K562 (cell line): ENCODE results near the gene DLL4. TPM values are rescaled to one million over a fixed set of nuclear protein-coding genes. Genes with fewer than 3 reads are reported as not detected.

ENCODE experiments used
- ATAC-seq: fragments of 200-7000 bp; cut with Tn5 transposase; 3 replicates; pipeline ENCODE4 v1.9.1; 2020; ENCODE audit warnings: moderate library complexity
- BruUV-seq: library from RNA; stranded (reverse); fragments of 400-500 nt; replicated peaks from 2 replicates; lab custom pipeline; 2021; lab: Mats Ljungman, UMichigan
- CTCF ChIA-PET: fragments of 300-600 bp; formaldehyde crosslinking; extraction: SDS; loops from one replicate; lab custom pipeline; 2021; ENCODE audit warnings: low intra/inter-chr PET ratio; lab: Yijun Ruan, JAX
- POLR2A ChIA-PET: fragments of 300-600, 350-650 bp; sonication (Branson Sonifier 250); formaldehyde crosslinking; extraction: SDS; loops from one replicate; lab custom pipeline; 2021; ENCODE audit warnings: antibody characterized with exemption, inconsistent platforms; lab: Yijun Ruan, JAX
- DNase-seq, 4 experiments: peaks; one replicate each; pipeline versions ENCODE4 v3.0.0 to v3.0.0-alpha.2; 2011 to 2018; ENCODE audit warnings: low spot score in 3 of 4, mixed read lengths in 3 of 4; ENCODE audit errors: extremely low read depth in 1 of 4
- FAIRE-seq: peaks from 2 replicates; lab custom pipeline; 2011; peaks lifted over from hg19 to GRCh38; lab: Jason Lieb, UNC
- H2AFZ ChIP-seq: 2 replicates; pipeline ENCODE4 v1.6.0; 2011; ENCODE audit warnings: low read depth, low read length, control low read depth, inconsistent platforms
- H3K27ac ChIP-seq: fragments of 200-600 bp; 3 replicates; pipeline ENCODE4 v1.8.0; 2011; ENCODE audit warnings: low read depth, mild to moderate bottlenecking, control low read depth, inconsistent platforms, low read length, moderate library complexity, mixed read lengths; ENCODE audit errors: extremely low read depth
- H3K27me3 ChIP-seq, 2 experiments: fragments of 300-600 bp in 1 of 2; 2 replicates in 1 of 2; 3 replicates in 1 of 2; pipeline versions ENCODE4 v1.6.0 to v1.8.0; 2011; ENCODE audit warnings: inconsistent platforms in 2 of 2, low read length in 2 of 2, mild to moderate bottlenecking in 1 of 2, mixed read lengths in 1 of 2, moderate library complexity in 1 of 2; ENCODE audit not compliant: control insufficient read depth in 2 of 2, insufficient read depth in 2 of 2
- H3K36me3 ChIP-seq: fragments of 300-600 bp; 3 replicates; pipeline ENCODE4 v1.8.0; 2011; ENCODE audit warnings: mild to moderate bottlenecking, low read length, inconsistent platforms; ENCODE audit not compliant: control insufficient read depth, insufficient read depth
- H3K4me1 ChIP-seq, 2 experiments: fragments of 200-600 bp in 1 of 2; replicated peaks in 1 of 2; 2 replicates in 1 of 2; 3 replicates in 1 of 2; pipeline versions ENCODE4 v1.5.1 to v1.8.0; 2011; ENCODE audit warnings: inconsistent platforms in 2 of 2, low read length in 2 of 2, mild to moderate bottlenecking in 1 of 2, mixed read lengths in 1 of 2, moderate library complexity in 1 of 2; ENCODE audit not compliant: control insufficient read depth in 2 of 2, insufficient read depth in 2 of 2
- H3K4me2 ChIP-seq: 2 replicates; pipeline ENCODE4 v1.6.1; 2011; ENCODE audit warnings: low read length, control low read depth, inconsistent platforms, mixed read lengths; ENCODE audit not compliant: insufficient read depth
- H3K4me3 ChIP-seq: fragments of 200-600 bp; sonication (generic), shearing (Covaris generic); 2 replicates; pipeline ENCODE4 v1.5.1; 2016; ENCODE audit warnings: control low read depth, inconsistent platforms
- H3K79me2 ChIP-seq: fragments of 200-600 bp; 3 replicates; pipeline ENCODE4 v1.8.0; 2011; ENCODE audit warnings: low read length, inconsistent platforms; ENCODE audit not compliant: control insufficient read depth, insufficient read depth
- H3K9ac ChIP-seq, 2 experiments: 2 replicates each; pipeline versions ENCODE4 v1.6.0 to v1.6.1; 2011; ENCODE audit warnings: low read depth in 2 of 2, low read length in 2 of 2, control low read depth in 1 of 2, inconsistent platforms in 1 of 2, mild to moderate bottlenecking in 1 of 2, mixed read lengths in 1 of 2; ENCODE audit not compliant: insufficient read depth in 1 of 2
- H3K9me1 ChIP-seq: one replicate; pipeline ENCODE4 v1.6.0; 2011; ENCODE audit warnings: inconsistent platforms, mild to moderate bottlenecking, low read length, moderate library complexity; ENCODE audit not compliant: control insufficient read depth, insufficient read depth
- H3K9me3 ChIP-seq: replicated peaks from 2 replicates; pipeline ENCODE4 v1.5.1; 2011; ENCODE audit warnings: low read depth, low read length, inconsistent platforms; ENCODE audit not compliant: control insufficient read depth, insufficient read depth
- H4K20me1 ChIP-seq: replicated peaks from 2 replicates; pipeline ENCODE4 v1.6.1; 2011; ENCODE audit warnings: low read length, inconsistent platforms, mixed read lengths; ENCODE audit not compliant: control insufficient read depth, insufficient read depth
- BRD4 ChIP-seq: fragments of 200-600 bp; sonication (generic); IDR thresholded peaks from 2 replicates; pipeline ENCODE4 v1.6.1; 2017; ENCODE audit warnings: inconsistent platforms
- CXXC5 ChIP-seq: fragments of 250-450 bp; sonication (Bioruptor Pico); IDR thresholded peaks from 2 replicates; pipeline ENCODE4 v1.8.0; 2022; ENCODE audit warnings: inconsistent platforms, mild to moderate bottlenecking, moderate library complexity
- ETS2 ChIP-seq: IDR thresholded peaks from 2 replicates; pipeline ENCODE4 v1.6.1; 2016; ENCODE audit warnings: borderline replicate concordance, missing genetic modification characterization, mild to moderate bottlenecking, moderate library complexity, missing compliant biosample characterization; ENCODE audit not compliant: poor library complexity, severe bottlenecking
- GATAD2A ChIP-seq: fragments of 450-650 bp; IDR thresholded peaks from 2 replicates; pipeline ENCODE4 v1.6.1; 2017
- HOXB6 ChIP-seq: fragments of 250-450 bp; sonication (Bioruptor Pico); IDR thresholded peaks from 2 replicates; pipeline ENCODE4 v1.5.1; 2022; ENCODE audit warnings: mild to moderate bottlenecking, borderline replicate concordance
- PHB ChIP-seq: fragments of 250-450 bp; sonication (Bioruptor Pico); IDR thresholded peaks from 2 replicates; pipeline ENCODE4 v1.5.0; 2021
- PHF21A ChIP-seq: fragments of 450-650 bp; IDR thresholded peaks from 2 replicates; pipeline ENCODE4 v1.6.1; 2017; ENCODE audit warnings: low read depth, borderline replicate concordance
- PKNOX1 ChIP-seq: fragments of 450-650 bp; IDR thresholded peaks from 2 replicates; pipeline ENCODE4 v1.6.1; 2016
- PURB ChIP-seq: sonication (generic); formaldehyde crosslinking; IDR thresholded peaks from 2 replicates; pipeline ENCODE4 v1.9.0; 2021; ENCODE audit warnings: low read depth, mild to moderate bottlenecking, missing genetic modification reagents
- RB1 ChIP-seq: fragments of 450-650 bp; IDR thresholded peaks from 2 replicates; pipeline ENCODE4 v1.6.1; 2017; ENCODE audit warnings: low read depth, mild to moderate bottlenecking
- RNF219 ChIP-seq: fragments of 250-450 bp; sonication (Bioruptor Pico); IDR thresholded peaks from 2 replicates; pipeline ENCODE4 v1.5.0; 2022; ENCODE audit warnings: mild to moderate bottlenecking
- TCF15 ChIP-seq: fragments of 250-450 bp; sonication (Bioruptor Pico); IDR thresholded peaks from 2 replicates; pipeline ENCODE4 v1.8.0; 2022; ENCODE audit warnings: moderate library complexity, mild to moderate bottlenecking, inconsistent platforms
- ZNF24 ChIP-seq: fragments of 450-650 bp; IDR thresholded peaks from 2 replicates; pipeline ENCODE4 v1.6.1; 2016
- ZNF583 ChIP-seq: fragments of 250-450 bp; sonication (Bioruptor Pico); IDR thresholded peaks from 2 replicates; pipeline ENCODE4 v1.4.0; 2020
- WGBS: fragments of 100-300 bp; shearing (Covaris generic); methylation state at CpG from one replicate; pipeline ENCODE4 v1.1.6; 2016; ENCODE audit warnings: low coverage, mixed read lengths; ENCODE audit not compliant: insufficient coverage; ENCODE audit errors: missing lambda C conversion rate; 5-methylcytosine and 5-hydroxymethylcytosine counted together
- in situ Hi-C: fragments of 300-500 bp; cut with MboI; formaldehyde crosslinking; loops from 4 replicates; pipeline ENCODE4 v1.15.0; 2018; ENCODE audit warnings: inconsistent platforms, mixed read lengths
- intact Hi-C: fragments of 100-400 bp; cut with micrococcal nuclease; formaldehyde crosslinking; loops from 2 replicates; pipeline ENCODE4 v1.14.2; 2022
- polyA plus RNA-seq, 8 experiments: library from polyadenylated mRNA; depleted of rRNA in 4 of 8; stranded (reverse) in 5 of 8; unstranded in 3 of 8; fragments of >200 nt; fragmentation: Nextera tagmentation in 2 of 8; fragmentation: Illumina TruSeq in 1 of 8; extraction: Ambion mirVana in 2 of 8; extraction: Trizol in 1 of 8; gene quantifications; 2 replicates each; pipeline versions ENCODE4 v1.2.1 to v1.2.3, GENCODE V29; 2011 to 2014; ENCODE audit warnings: inconsistent platforms in 1 of 8, missing spikeins in 1 of 8
- total RNA-seq, 7 experiments: library from RNA; depleted of rRNA in 6 of 7; stranded (reverse); fragments of >200 nt in 6 of 7; fragmentation: Illumina TruSeq in 2 of 7; extraction: Trizol in 2 of 7; gene quantifications; 2 replicates each; pipeline versions ENCODE4 v1.2.1 to v1.2.3, GENCODE V29; 2011 to 2021; ENCODE audit warnings: low replicate concordance in 1 of 7
- TF ChIP-seq, protein P1 (sequence below), 3 experiments: IDR thresholded peaks in 2 of 3; conservative IDR thresholded peaks in 1 of 3; 2 replicates each; pipeline ENCODE4 v1.5.1; 2011 to 2012; ENCODE audit warnings: low read length in 3 of 3, mild to moderate bottlenecking in 3 of 3, control low read depth in 2 of 3, improper control_type of control experiment in 1 of 3, inconsistent platforms in 1 of 3, low read depth in 1 of 3, mixed read lengths in 1 of 3, moderate library complexity in 1 of 3; ENCODE audit not compliant: insufficient read depth in 2 of 3

The DLL4 gene
- total and polyA plus RNA-seq, 9 of the 15 experiments (the other 6 are each of a cell fraction or from before 2014, with no cell fraction given) = 0.04 to 1.1 (median 0.41) TPM; not detected in 1

DNA sequence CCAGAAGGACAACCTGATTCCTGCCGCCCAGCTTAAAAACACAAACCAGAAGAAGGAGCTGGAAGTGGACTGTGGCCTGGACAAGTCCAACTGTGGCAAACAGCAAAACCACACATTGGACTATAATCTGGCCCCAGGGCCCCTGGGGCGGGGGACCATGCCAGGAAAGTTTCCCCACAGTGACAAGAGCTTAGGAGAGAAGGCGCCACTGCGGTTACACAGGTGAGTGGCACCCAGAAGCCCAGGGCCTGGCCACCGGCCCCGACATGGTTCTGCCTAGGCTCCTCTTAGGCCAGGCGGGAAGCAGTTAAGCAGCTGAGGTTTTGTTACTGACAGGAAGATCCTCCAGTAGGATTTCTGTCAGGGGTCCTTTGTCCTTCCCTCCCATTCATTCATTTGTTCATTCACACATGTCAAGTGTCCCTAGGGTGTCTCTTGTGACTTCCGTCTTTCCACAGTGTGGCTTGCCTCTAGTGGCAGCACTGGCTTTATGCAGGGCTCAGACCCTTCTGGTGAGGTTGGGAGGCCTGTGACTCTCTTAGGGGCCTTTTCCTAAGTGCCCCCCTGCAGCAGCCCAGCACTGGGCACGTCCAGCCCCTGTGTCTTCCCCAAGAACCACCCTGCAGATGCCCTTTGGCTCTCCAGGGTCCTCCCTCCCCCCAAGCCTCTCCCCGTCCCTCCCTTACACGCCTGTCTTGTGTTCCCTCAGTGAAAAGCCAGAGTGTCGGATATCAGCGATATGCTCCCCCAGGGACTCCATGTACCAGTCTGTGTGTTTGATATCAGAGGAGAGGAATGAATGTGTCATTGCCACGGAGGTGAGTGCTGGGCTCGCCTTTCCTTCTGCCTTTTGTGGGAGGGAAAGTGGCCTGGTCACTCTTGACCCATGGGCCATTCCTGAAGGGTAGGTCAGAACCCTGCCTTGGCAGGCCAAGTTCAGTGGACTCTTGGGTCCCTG is 7.8 kb downstream of the DLL4 start:
- WGBS = 62% methylated on average over 15 of the region's 15 CpGs
- FAIRE-seq (no peak), DNase-seq (no peak), ATAC-seq (no peak; the same call in 2 of the 3 replicates)
- H2AFZ ChIP-seq = no peak overlapping the region
- peaks cover 8 to 35% of the 10 kb centered on the region in 2 experiments; a peak in 4 of 5 replicates for H3K4me1 ChIP-seq
- no peak overlapping the region for H3K4me3 ChIP-seq
- CTCF ChIA-PET = no interaction called here
- H3K36me3 ChIP-seq = no peaks in the 10 kb centered on the region
- BruUV-seq = no TSS peak
- H3K79me2 ChIP-seq = no peaks in the 10 kb centered on the region
- H3K9me3 ChIP-seq = no peaks in the 10 kb centered on the region
- no peaks in the 10 kb centered on the region for H4K20me1 ChIP-seq
- no peak overlapping the region for H3K27ac ChIP-seq
- no peak overlapping the region for H3K4me2 ChIP-seq
- H3K9ac ChIP-seq = peak overlapping the region in 1 of 2 experiments; percentile 50; a peak in 1 of 4 replicates
- in situ Hi-C loops (no loop called here), intact Hi-C loops (no loop called here)
- H3K27me3 ChIP-seq = no peaks in the 10 kb centered on the region
- POLR2A ChIA-PET = interaction anchor here (0.6 to 0.7 kb wide), 3 partner anchors 24 to 863 kb away, joined by 3 to 5 read pairs (median 4); no protein-coding TSS in a partner anchor
- peaks cover 3% of the 10 kb centered on the region for H3K9me1 ChIP-seq
- TF ChIP-seq ZNF583 (CRISPR knock-in tag) = no peak
- TF ChIP-seq PHF21A = no peak
- TF ChIP-seq RB1 = no peak
- no peak for TF ChIP-seq TCF15
- TF ChIP-seq CXXC5 = no peak
- TF ChIP-seq, protein P1, sequence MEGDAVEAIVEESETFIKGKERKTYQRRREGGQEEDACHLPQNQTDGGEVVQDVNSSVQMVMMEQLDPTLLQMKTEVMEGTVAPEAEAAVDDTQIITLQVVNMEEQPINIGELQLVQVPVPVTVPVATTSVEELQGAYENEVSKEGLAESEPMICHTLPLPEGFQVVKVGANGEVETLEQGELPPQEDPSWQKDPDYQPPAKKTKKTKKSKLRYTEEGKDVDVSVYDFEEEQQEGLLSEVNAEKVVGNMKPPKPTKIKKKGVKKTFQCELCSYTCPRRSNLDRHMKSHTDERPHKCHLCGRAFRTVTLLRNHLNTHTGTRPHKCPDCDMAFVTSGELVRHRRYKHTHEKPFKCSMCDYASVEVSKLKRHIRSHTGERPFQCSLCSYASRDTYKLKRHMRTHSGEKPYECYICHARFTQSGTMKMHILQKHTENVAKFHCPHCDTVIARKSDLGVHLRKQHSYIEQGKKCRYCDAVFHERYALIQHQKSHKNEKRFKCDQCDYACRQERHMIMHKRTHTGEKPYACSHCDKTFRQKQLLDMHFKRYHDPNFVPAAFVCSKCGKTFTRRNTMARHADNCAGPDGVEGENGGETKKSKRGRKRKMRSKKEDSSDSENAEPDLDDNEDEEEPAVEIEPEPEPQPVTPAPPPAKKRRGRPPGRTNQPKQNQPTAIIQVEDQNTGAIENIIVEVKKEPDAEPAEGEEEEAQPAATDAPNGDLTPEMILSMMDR (IDR thresholded peaks at IDR 0.05 in 2 of 3, conservative IDR thresholded peaks at IDR 0.05 in 1 of 3; ENCODE audit: insufficient read depth in 2 of 3, low read depth in 1 of 3, low read length in 3 of 3) = peak in 2 of 3 experiments; percentile 8 to 24; a peak in 1 of 6 replicates
- TF ChIP-seq ZNF24 = peak; percentile 65
- TF ChIP-seq RNF219 (CRISPR knock-in tag) = no peak
- no peak for TF ChIP-seq BRD4
- no peak for TF ChIP-seq PURB (CRISPR knock-in tag)
- no peak for TF ChIP-seq GATAD2A
- no peak for TF ChIP-seq ETS2 (tag)
- no peak for TF ChIP-seq PHB (CRISPR knock-in tag)
- TF ChIP-seq PKNOX1 = peak; percentile 76
- no peak for TF ChIP-seq HOXB6
